ENCODE results near the gene ARFIP1. TPM values are rescaled to one million over a fixed set of nuclear protein-coding genes. Genes with fewer than 3 reads are reported as not detected.
"Not testable (repeated sequence)": the region's sequence is repeated elsewhere in the genome, so short reads cannot be mapped to it uniquely, and the experiment has no call there.

Gene ARFIP1
- total RNA-seq, 1 donor from 2014 or later, result 13.0 TPM

- H3K27me3 Mint-ChIP-seq; H3K27ac Mint-ChIP-seq; H3K9me3 Mint-ChIP-seq; H3K4me1 Mint-ChIP-seq; H3K4me3 Mint-ChIP-seq; DNase-seq; intact Hi-C loops (cut with micrococcal nuclease); H3K36me3 Mint-ChIP-seq (ENCODE audit: low read depth): not testable (repeated sequence)
These were observed 86.8 kb downstream of the ARFIP1 start for GRCh38 chr4:152866432-152866993.

GRCh38 chr4:152870606-152871005 is 90.9 kb downstream of the ARFIP1 start:
- peaks cover 4% of the 10 kb centered on the region for H3K9me3 Mint-ChIP-seq
- peaks cover 21% of the 10 kb centered on the region for H3K36me3 Mint-ChIP-seq (ENCODE audit: low read depth)
- no peaks in the 10 kb centered on the region for H3K4me1 Mint-ChIP-seq
- no peaks in the 10 kb centered on the region for H3K27me3 Mint-ChIP-seq
- no peak overlapping the region for H3K4me3 Mint-ChIP-seq
- no peak for DNase-seq
- intact Hi-C loops (cut with micrococcal nuclease), result no loop called here
- no peak overlapping the region for H3K27ac Mint-ChIP-seq

- Mint-ChIP-seq H3K9me3 (peaks cover 22% of the 10 kb centered on the region), H3K4me3 (no peak overlapping the region), H3K27ac (no peak overlapping the region), H3K27me3 (no peaks in the 10 kb centered on the region), H3K4me1 (no peaks in the 10 kb centered on the region), H3K36me3 (ENCODE audit: low read depth) (peaks cover 37% of the 10 kb centered on the region)
- intact Hi-C loops (cut with micrococcal nuclease), result no loop called here
- no peak for DNase-seq
These were observed 95.5 kb downstream of the ARFIP1 start for GRCh38 chr4:152875261-152875660.

- intact Hi-C loops (cut with micrococcal nuclease), result no loop called here
- Mint-ChIP-seq H3K36me3 (ENCODE audit: low read depth) (peaks cover 37% of the 10 kb centered on the region), H3K4me1 (no peaks in the 10 kb centered on the region), H3K9me3 (peaks cover 22% of the 10 kb centered on the region), H3K4me3 (no peak overlapping the region), H3K27ac (no peak overlapping the region), H3K27me3 (no peaks in the 10 kb centered on the region)
- DNase-seq, result no peak
These were observed 98.1 kb downstream of the ARFIP1 start for GRCh38 chr4:152877868-152878267.

- H3K36me3 Mint-ChIP-seq (ENCODE audit: low read depth), result peaks cover 26% of the 10 kb centered on the region
- no peak overlapping the region for H3K27ac Mint-ChIP-seq
- no peak for DNase-seq
- no peaks in the 10 kb centered on the region for H3K4me1 Mint-ChIP-seq
- H3K27me3 Mint-ChIP-seq, result no peaks in the 10 kb centered on the region
- H3K9me3 Mint-ChIP-seq, result peaks cover 21% of the 10 kb centered on the region
- intact Hi-C loops (cut with micrococcal nuclease), result no loop called here
- H3K4me3 Mint-ChIP-seq, result no peak overlapping the region
These were observed 100.5 kb downstream of the ARFIP1 start for GRCh38 chr4:152880263-152880662.

- peaks cover 13% of the 10 kb centered on the region for H3K36me3 Mint-ChIP-seq (ENCODE audit: low read depth)
- H3K27ac Mint-ChIP-seq, result no peak overlapping the region
- H3K27me3 Mint-ChIP-seq, result no peaks in the 10 kb centered on the region
- intact Hi-C loops (cut with micrococcal nuclease), result no loop called here
- H3K4me1 Mint-ChIP-seq, result no peaks in the 10 kb centered on the region
- DNase-seq, result no peak
- H3K4me3 Mint-ChIP-seq, result no peak overlapping the region
- peaks cover 9% of the 10 kb centered on the region for H3K9me3 Mint-ChIP-seq
These were observed 102.2 kb downstream of the ARFIP1 start for GRCh38 chr4:152881974-152882373.

- Mint-ChIP-seq H3K27me3 (no peaks in the 10 kb centered on the region), H3K9me3 (no peaks in the 10 kb centered on the region)
- no peak for DNase-seq
These were observed 105.4 kb downstream of the ARFIP1 start for GRCh38 chr4:152885185-152885584.

GRCh38 chr4:152886201-152886600 is 106.4 kb downstream of the ARFIP1 start:
- Mint-ChIP-seq H3K36me3 (ENCODE audit: low read depth) (peaks cover 8% of the 10 kb centered on the region), H3K27ac (no peak overlapping the region), H3K4me1 (no peaks in the 10 kb centered on the region), H3K27me3 (no peaks in the 10 kb centered on the region), H3K4me3 (no peak overlapping the region), H3K9me3 (no peaks in the 10 kb centered on the region)
- intact Hi-C loops (cut with micrococcal nuclease), result no loop called here
- no peak for DNase-seq

More at GRCh38 chr4:152885185-152885584, 105.4 kb downstream of the ARFIP1 start:
- H3K4me1 Mint-ChIP-seq, result no peaks in the 10 kb centered on the region
- peaks cover 5% of the 10 kb centered on the region for H3K36me3 Mint-ChIP-seq (ENCODE audit: low read depth)
- intact Hi-C loops (cut with micrococcal nuclease), result no loop called here
- H3K27ac Mint-ChIP-seq, result no peak overlapping the region
- no peak overlapping the region for H3K4me3 Mint-ChIP-seq

GRCh38 chr4:152887981-152888380 is 108.2 kb downstream of the ARFIP1 start:
- Mint-ChIP-seq H3K27ac (no peak overlapping the region), H3K4me3 (no peak overlapping the region), H3K9me3 (no peaks in the 10 kb centered on the region), H3K27me3 (no peaks in the 10 kb centered on the region), H3K36me3 (ENCODE audit: low read depth) (peaks cover 20% of the 10 kb centered on the region), H3K4me1 (no peaks in the 10 kb centered on the region)
- DNase-seq, result no peak
- intact Hi-C loops (cut with micrococcal nuclease), result no loop called here

- Mint-ChIP-seq H3K4me1 (no peaks in the 10 kb centered on the region), H3K4me3 (no peak overlapping the region), H3K27ac (no peak overlapping the region), H3K36me3 (ENCODE audit: low read depth) (peaks cover 21% of the 10 kb centered on the region), H3K27me3 (no peaks in the 10 kb centered on the region), H3K9me3 (no peaks in the 10 kb centered on the region)
- intact Hi-C loops (cut with micrococcal nuclease), result no loop called here
- DNase-seq, result no peak
These were observed 113.2 kb downstream of the ARFIP1 start for GRCh38 chr4:152892974-152893373.

- H3K27ac Mint-ChIP-seq, result no peak overlapping the region
- no peak for DNase-seq
- H3K36me3 Mint-ChIP-seq (ENCODE audit: low read depth), result peaks cover 21% of the 10 kb centered on the region
- H3K4me1 Mint-ChIP-seq, result no peaks in the 10 kb centered on the region
- no peak overlapping the region for H3K4me3 Mint-ChIP-seq
- H3K9me3 Mint-ChIP-seq, result no peaks in the 10 kb centered on the region
- intact Hi-C loops (cut with micrococcal nuclease), result no loop called here
- no peaks in the 10 kb centered on the region for H3K27me3 Mint-ChIP-seq
These were observed 114.9 kb downstream of the ARFIP1 start for GRCh38 chr4:152894673-152895072.

GRCh38 chr4:152896811-152897210 is 117.1 kb downstream of the ARFIP1 start:
- no peak overlapping the region for H3K27ac Mint-ChIP-seq
- H3K36me3 Mint-ChIP-seq (ENCODE audit: low read depth), result peaks cover 11% of the 10 kb centered on the region
- DNase-seq, result no peak
- intact Hi-C loops (cut with micrococcal nuclease), result no loop called here
- no peaks in the 10 kb centered on the region for H3K9me3 Mint-ChIP-seq
- H3K4me1 Mint-ChIP-seq, result no peaks in the 10 kb centered on the region
- no peaks in the 10 kb centered on the region for H3K27me3 Mint-ChIP-seq
- H3K4me3 Mint-ChIP-seq, result no peak overlapping the region

GRCh38 chr4:152898133-152898532 is 118.4 kb downstream of the ARFIP1 start:
- H3K27ac Mint-ChIP-seq; H3K9me3 Mint-ChIP-seq; H3K36me3 Mint-ChIP-seq (ENCODE audit: low read depth); H3K27me3 Mint-ChIP-seq; H3K4me1 Mint-ChIP-seq; intact Hi-C loops (cut with micrococcal nuclease); H3K4me3 Mint-ChIP-seq; DNase-seq: not testable (repeated sequence)

- no peaks in the 10 kb centered on the region for H3K27me3 Mint-ChIP-seq
- H3K27ac Mint-ChIP-seq, result no peak overlapping the region
- H3K4me1 Mint-ChIP-seq, result no peaks in the 10 kb centered on the region
These were observed 118.9 kb downstream of the ARFIP1 start for GRCh38 chr4:152898606-152899005.

GRCh38 chr4:152900395-152900794 is 120.6 kb downstream of the ARFIP1 start:
- Mint-ChIP-seq H3K4me3 (no peak overlapping the region), H3K4me1 (no peaks in the 10 kb centered on the region), H3K36me3 (ENCODE audit: low read depth) (peaks cover 5% of the 10 kb centered on the region), H3K9me3 (peaks cover 3% of the 10 kb centered on the region), H3K27me3 (no peaks in the 10 kb centered on the region), H3K27ac (no peak overlapping the region)
- intact Hi-C loops (cut with micrococcal nuclease), result no loop called here
- no peak for DNase-seq

More at GRCh38 chr4:152898606-152899005, 118.9 kb downstream of the ARFIP1 start:
- intact Hi-C loops (cut with micrococcal nuclease), result no loop called here
- no peaks in the 10 kb centered on the region for H3K9me3 Mint-ChIP-seq
- peaks cover 2% of the 10 kb centered on the region for H3K36me3 Mint-ChIP-seq (ENCODE audit: low read depth)
- H3K4me3 Mint-ChIP-seq, result no peak overlapping the region
- no peak for DNase-seq
